GM23338 (cell line): Measurements from ENCODE around the gene RNF20. TPM values are rescaled to one million over a fixed set of nuclear protein-coding genes. Genes with fewer than 3 reads are reported as not detected.

Experiments
- ATAC-seq: fragments of 200-7000 bp; cut with Tn5 transposase; 3 replicates; pipeline ENCODE4 v1.9.1; 2020
- DNase-seq: peaks from one replicate; pipeline ENCODE4 v3.0.0-alpha.2; 2015; ENCODE audit warnings: low spot score
- H2AFZ ChIP-seq: fragments of 200-600 bp; sonication (generic); 2 replicates; pipeline ENCODE4 v1.8.0; 2016; ENCODE audit warnings: antibody characterized with exemption, mild to moderate bottlenecking, moderate library complexity
- H3F3A ChIP-seq: fragments of 200-600 bp; sonication (generic); replicated peaks from 2 replicates; pipeline ENCODE4 v1.8.0; 2017; ENCODE audit warnings: antibody characterized with exemption, mixed run types, low read depth
- H3K27ac ChIP-seq: fragments of 200-600 bp; sonication (generic); 2 replicates; pipeline ENCODE4 v1.6.1; 2016; ENCODE audit warnings: low read depth
- H3K27me3 ChIP-seq: fragments of 200-600 bp; sonication (generic); 2 replicates; pipeline ENCODE4 v1.8.0; 2016; ENCODE audit warnings: mild to moderate bottlenecking, mixed run types, moderate library complexity; ENCODE audit not compliant: insufficient read depth
- H3K36me3 ChIP-seq: fragments of 200-600 bp; sonication (generic); 2 replicates; pipeline ENCODE4 v1.8.0; 2016; ENCODE audit warnings: mild to moderate bottlenecking; ENCODE audit not compliant: insufficient read depth
- H3K4me1 ChIP-seq: fragments of 200-600 bp; sonication (generic); 2 replicates; pipeline ENCODE4 v1.8.0; 2016; ENCODE audit warnings: mild to moderate bottlenecking, moderate library complexity; ENCODE audit not compliant: insufficient read depth
- H3K4me2 ChIP-seq: fragments of 200-600 bp; sonication (generic); 2 replicates; pipeline ENCODE4 v1.7.1; 2017; ENCODE audit warnings: mixed run types
- H3K4me3 ChIP-seq: fragments of 200-600 bp; sonication (generic); 2 replicates; pipeline ENCODE4 v1.6.1; 2016; ENCODE audit warnings: mixed run types
- H3K79me2 ChIP-seq: fragments of 200-600 bp; sonication (generic); replicated peaks from 2 replicates; pipeline ENCODE4 v1.8.0; 2017; ENCODE audit warnings: mild to moderate bottlenecking; ENCODE audit not compliant: insufficient read depth
- H3K9me2 ChIP-seq: fragments of 200-600 bp; sonication (generic); 2 replicates; pipeline ENCODE4 v1.8.0; 2017; ENCODE audit not compliant: insufficient read depth
- H4K20me1 ChIP-seq: fragments of 200-600 bp; sonication (generic); replicated peaks from 2 replicates; pipeline ENCODE4 v1.8.0; 2017; ENCODE audit warnings: mild to moderate bottlenecking; ENCODE audit not compliant: insufficient read depth
- H3K27ac Mint-ChIP-seq: 2 replicates; pipeline ENCODE4 v1.8.0; 2020; ENCODE audit warnings: inconsistent platforms, mild to moderate bottlenecking, moderate library complexity, mixed read lengths
- H3K27me3 Mint-ChIP-seq: 3 replicates; pipeline ENCODE4 v1.8.0; 2022; ENCODE audit warnings: low read depth, mild to moderate bottlenecking, moderate library complexity, mixed read lengths, inconsistent platforms; ENCODE audit not compliant: insufficient read depth, poor library complexity
- H3K36me3 Mint-ChIP-seq: 3 replicates; pipeline ENCODE4 v1.8.0; 2021; ENCODE audit warnings: low read depth, mild to moderate bottlenecking, inconsistent platforms, moderate library complexity, mixed read lengths
- H3K4me1 Mint-ChIP-seq: 3 replicates; pipeline ENCODE4 v1.8.0; 2020; ENCODE audit warnings: mild to moderate bottlenecking, inconsistent platforms, mixed read lengths
- H3K4me3 Mint-ChIP-seq: 3 replicates; pipeline ENCODE4 v1.8.0; 2021; ENCODE audit warnings: moderate library complexity, mild to moderate bottlenecking, inconsistent platforms, mixed read lengths
- H3K9me3 Mint-ChIP-seq: 3 replicates; pipeline ENCODE4 v1.8.0; 2020; ENCODE audit warnings: moderate library complexity, mild to moderate bottlenecking, inconsistent platforms, mixed read lengths
- CTCF ChIP-seq, 2 experiments: fragments of 200-600 bp in 1 of 2; sonication (generic) in 1 of 2; conservative IDR thresholded peaks; 2 replicates each; pipeline versions ENCODE4 v1.5.1 to v1.6.1; 2016 to 2017; ENCODE audit warnings: antibody characterized with exemption in 2 of 2, low read depth in 2 of 2, mild to moderate bottlenecking in 2 of 2, moderate library complexity in 1 of 2
- ETS1 ChIP-seq: IDR thresholded peaks from 2 replicates; pipeline ENCODE4 v1.6.1; 2016; ENCODE audit warnings: antibody characterized with exemption
- EZH2 ChIP-seq: fragments of 200-600 bp; sonication (generic); IDR thresholded peaks from one replicate; pipeline ENCODE4 v1.8.0; 2017; ENCODE audit warnings: antibody characterized with exemption, mild to moderate bottlenecking, low read depth; ENCODE audit not compliant: unreplicated experiment
- JUNB ChIP-seq: IDR thresholded peaks from one replicate; pipeline ENCODE4 v1.6.1; 2016; ENCODE audit warnings: antibody characterized with exemption; ENCODE audit not compliant: unreplicated experiment
- NANOG ChIP-seq: IDR thresholded peaks from 2 replicates; pipeline ENCODE4 v1.6.1; 2016; ENCODE audit warnings: antibody characterized with exemption, borderline replicate concordance
- POLR2AphosphoS5 ChIP-seq: IDR thresholded peaks from 2 replicates; pipeline ENCODE4 v1.6.1; 2016; ENCODE audit warnings: antibody characterized with exemption, low read depth
- REST ChIP-seq: IDR thresholded peaks from one replicate; pipeline ENCODE4 v1.6.1; 2018; ENCODE audit warnings: antibody characterized with exemption; ENCODE audit not compliant: unreplicated experiment
- STAT1 ChIP-seq: IDR thresholded peaks from one replicate; pipeline ENCODE4 v1.6.1; 2016; ENCODE audit warnings: antibody characterized with exemption; ENCODE audit not compliant: unreplicated experiment
- ZNF331 ChIP-seq: fragments of 250-450 bp; sonication (Bioruptor Pico); IDR thresholded peaks from 2 replicates; pipeline ENCODE4 v1.5.0; 2020; ENCODE audit warnings: low read depth, mild to moderate bottlenecking, moderate library complexity
- ZNF462 ChIP-seq: fragments of 250-450 bp; sonication (Bioruptor Pico); IDR thresholded peaks from 2 replicates; pipeline ENCODE4 v1.5.0; 2020; ENCODE audit warnings: mild to moderate bottlenecking, moderate library complexity
- polyA plus RNA-seq: library from polyadenylated mRNA; unstranded; fragments of >200 nt; fragmentation: Nextera tagmentation; extraction: Ambion mirVana; gene quantifications from 2 replicates; pipeline ENCODE4 v1.2.1, GENCODE V29; 2016
- total RNA-seq: library from RNA; depleted of rRNA; stranded (reverse); fragments of >200 nt; shearing (Covaris generic); gene quantifications from 2 replicates; pipeline ENCODE4 v1.2.3, GENCODE V29; 2014

Gene RNF20
- total and polyA plus RNA-seq, 2 experiments from 2014 or later: 33.6 to 36.2 TPM

- TF ChIP-seq CTCF (conservative IDR thresholded peaks at IDR 0.05; ENCODE audit: low read depth in 2 of 2) (no peak), NANOG (no peak)
Observed at GRCh38 chr9:101590901-101591300, 57.2 kb downstream of the RNF20 start (continued).

GRCh38 chr9:101591787-101592446, 58.3 kb downstream of the RNF20 start:
- no peaks in the 10 kb centered on the region; the same call in 2 of the 3 replicates for H3K9me3 Mint-ChIP-seq
- Histone ChIP-seq H3K4me3 (no peak overlapping the region), H3K4me1 (no peaks in the 10 kb centered on the region), H3K79me2 (no peaks in the 10 kb centered on the region), H2AFZ (no peak overlapping the region), H3K27ac (no peak overlapping the region), H4K20me1 (no peaks in the 10 kb centered on the region), H3K4me2 (no peak overlapping the region), H3K27me3 (no peaks in the 10 kb centered on the region), H3F3A (no peaks in the 10 kb centered on the region), H3K9me2 (peaks cover 6% of the 10 kb centered on the region; the same call in 1 of the 2 replicates), H3K36me3 (no peaks in the 10 kb centered on the region)
- no peak for DNase-seq
- H3K36me3 Mint-ChIP-seq: no peaks in the 10 kb centered on the region
- H3K27me3 Mint-ChIP-seq: peaks cover 7% of the 10 kb centered on the region
- no peak overlapping the region for H3K27ac Mint-ChIP-seq
- no peak overlapping the region for H3K4me3 Mint-ChIP-seq
- ATAC-seq: no peak
- H3K4me1 Mint-ChIP-seq: no peaks in the 10 kb centered on the region
- no peak for TF ChIP-seq EZH2
- TF ChIP-seq STAT1: no peak
- TF ChIP-seq REST: no peak
- no peak for TF ChIP-seq ZNF331
- TF ChIP-seq ZNF462 (CRISPR knock-in tag): no peak
- no peak for TF ChIP-seq JUNB
- no peak for TF ChIP-seq ETS1
- TF ChIP-seq POLR2AphosphoS5: no peak
- TF ChIP-seq NANOG: no peak
